Measurements from ENCODE around the gene CPNE5. TPM values are rescaled to one million over a fixed set of nuclear protein-coding genes. Genes with fewer than 3 reads are reported as not detected.

CPNE5 gene
- total and polyA plus RNA-seq, 9 donors: 1.4 to 22.1 (median 6.2) TPM

DNA sequence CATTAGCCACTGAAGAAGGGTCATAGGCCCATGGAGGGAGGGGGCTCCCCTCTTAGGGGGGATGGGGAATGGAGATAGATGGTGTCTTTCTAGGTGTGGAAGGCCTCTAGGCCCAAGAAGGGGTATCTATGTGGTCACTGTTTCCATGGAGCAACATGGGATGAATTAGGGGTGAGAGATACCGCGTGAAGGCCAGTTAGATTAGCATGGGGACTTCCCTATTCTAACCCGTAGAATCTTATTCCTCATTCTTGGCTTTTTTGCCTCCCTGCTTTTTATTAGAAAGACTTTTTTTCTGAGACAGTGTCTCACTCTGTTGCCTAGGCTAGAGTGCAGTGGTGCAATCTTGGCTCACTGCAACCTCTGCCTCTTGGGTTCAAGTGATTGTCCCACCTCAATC, 138.4 kb downstream of the CPNE5 start:
- H3K27ac ChIP-seq: no peak overlapping the region
- no peaks in the 10 kb centered on the region for H3K27me3 ChIP-seq
- no peaks in the 10 kb centered on the region for H3K9me3 ChIP-seq
- no peaks in the 10 kb centered on the region for H3K36me3 ChIP-seq
- H3K4me3 ChIP-seq: no peak overlapping the region
- TF ChIP-seq, protein P1, sequence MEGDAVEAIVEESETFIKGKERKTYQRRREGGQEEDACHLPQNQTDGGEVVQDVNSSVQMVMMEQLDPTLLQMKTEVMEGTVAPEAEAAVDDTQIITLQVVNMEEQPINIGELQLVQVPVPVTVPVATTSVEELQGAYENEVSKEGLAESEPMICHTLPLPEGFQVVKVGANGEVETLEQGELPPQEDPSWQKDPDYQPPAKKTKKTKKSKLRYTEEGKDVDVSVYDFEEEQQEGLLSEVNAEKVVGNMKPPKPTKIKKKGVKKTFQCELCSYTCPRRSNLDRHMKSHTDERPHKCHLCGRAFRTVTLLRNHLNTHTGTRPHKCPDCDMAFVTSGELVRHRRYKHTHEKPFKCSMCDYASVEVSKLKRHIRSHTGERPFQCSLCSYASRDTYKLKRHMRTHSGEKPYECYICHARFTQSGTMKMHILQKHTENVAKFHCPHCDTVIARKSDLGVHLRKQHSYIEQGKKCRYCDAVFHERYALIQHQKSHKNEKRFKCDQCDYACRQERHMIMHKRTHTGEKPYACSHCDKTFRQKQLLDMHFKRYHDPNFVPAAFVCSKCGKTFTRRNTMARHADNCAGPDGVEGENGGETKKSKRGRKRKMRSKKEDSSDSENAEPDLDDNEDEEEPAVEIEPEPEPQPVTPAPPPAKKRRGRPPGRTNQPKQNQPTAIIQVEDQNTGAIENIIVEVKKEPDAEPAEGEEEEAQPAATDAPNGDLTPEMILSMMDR (IDR thresholded peaks at IDR 0.05): no peak
- TF ChIP-seq EP300 (IDR thresholded peaks at IDR 0.05) (no peak), POLR2A (IDR thresholded peaks at IDR 0.05) (no peak)
- no peak for DNase-seq
- no peaks in the 10 kb centered on the region for H3K4me1 ChIP-seq (ENCODE audit: insufficient read depth)
- intact Hi-C loops (cut with DNase I): no loop called here
- whole genome bisulfite sequencing, 3 donors: 94 to 97% (median 94%) methylated on average over 3 of the region's 3 CpGs

DNA sequence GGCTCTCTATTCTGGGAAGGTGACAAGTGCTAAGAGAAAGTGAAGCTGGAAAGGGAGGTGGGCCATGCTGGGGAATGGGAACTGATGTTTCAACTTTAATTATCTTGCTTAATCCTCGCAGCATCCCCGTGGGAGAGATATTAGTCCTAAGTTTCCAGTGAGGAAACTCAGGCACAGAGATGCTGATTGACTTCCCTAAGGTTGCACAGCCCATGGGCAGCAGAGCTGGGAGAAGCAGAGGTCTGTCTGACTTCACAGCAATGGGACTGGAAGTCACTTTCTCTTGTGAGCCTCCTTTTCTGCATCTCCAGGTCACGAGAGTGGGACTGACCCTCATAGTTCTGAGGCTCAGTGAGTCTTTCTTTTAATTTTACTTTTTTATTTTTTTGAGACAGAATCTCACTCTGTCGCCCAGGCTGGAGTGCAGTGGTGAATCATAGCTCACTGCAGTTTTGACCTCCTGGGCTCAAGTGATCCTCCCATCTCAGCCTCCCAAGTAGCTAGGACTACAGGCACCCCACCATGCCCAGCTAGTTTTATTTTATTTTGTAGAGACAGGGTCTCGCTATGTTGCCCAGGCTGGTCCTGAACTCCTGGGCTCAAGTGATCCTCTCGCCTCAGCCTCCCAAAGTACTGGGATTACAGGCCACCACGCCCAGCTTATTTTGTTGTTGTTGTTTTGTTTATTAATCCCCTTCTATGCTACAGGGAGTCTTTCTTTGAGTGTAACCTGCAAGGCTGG, 139.0 kb downstream of the CPNE5 start:
- TF ChIP-seq POLR2A (IDR thresholded peaks at IDR 0.05): no peak
- TF ChIP-seq EP300 (IDR thresholded peaks at IDR 0.05): no peak
- TF ChIP-seq, protein P1 (IDR thresholded peaks at IDR 0.05): no peak
- H3K4me3 ChIP-seq: no peak overlapping the region
- no peaks in the 10 kb centered on the region for H3K36me3 ChIP-seq
- H3K27ac ChIP-seq: no peak overlapping the region
- DNase-seq: peak in 1 of 5 donors; percentile 8
- intact Hi-C loops (cut with DNase I): no loop called here
- H3K9me3 ChIP-seq: no peaks in the 10 kb centered on the region
- H3K27me3 ChIP-seq: no peaks in the 10 kb centered on the region
- H3K4me1 ChIP-seq (ENCODE audit: insufficient read depth): no peaks in the 10 kb centered on the region
- 76 to 90% (median 83%) methylated on average over 7 of the region's 7 CpGs for WGBS, 3 donors

DNA sequence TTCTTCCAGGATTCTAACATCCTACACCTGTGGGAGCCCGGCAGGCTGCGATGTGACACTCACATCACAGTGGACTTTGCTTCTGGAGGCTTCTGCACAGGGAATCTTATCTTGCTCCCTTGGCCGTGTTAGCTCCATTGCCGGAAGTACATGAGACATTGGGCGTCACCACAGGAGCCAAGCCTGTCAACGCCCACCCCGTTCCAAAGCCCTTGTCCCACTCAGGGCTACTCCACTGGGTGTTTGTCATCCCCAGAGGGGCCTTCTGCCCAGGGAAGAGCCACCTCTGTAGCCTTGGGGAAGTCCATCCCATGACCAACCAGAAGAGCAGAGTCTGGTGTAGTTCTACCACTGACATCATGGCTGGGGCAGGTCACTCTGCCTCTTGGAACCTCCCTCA, 139.9 kb downstream of the CPNE5 start:
- intact Hi-C loops (cut with DNase I): no loop called here
- Histone ChIP-seq H3K4me1 (ENCODE audit: insufficient read depth) (no peaks in the 10 kb centered on the region), H3K4me3 (no peak overlapping the region), H3K36me3 (no peaks in the 10 kb centered on the region), H3K27ac (no peak overlapping the region), H3K27me3 (no peaks in the 10 kb centered on the region), H3K9me3 (no peaks in the 10 kb centered on the region)
- TF ChIP-seq EP300 (IDR thresholded peaks at IDR 0.05) (no peak), POLR2A (IDR thresholded peaks at IDR 0.05) (no peak)
- TF ChIP-seq, protein P1 (IDR thresholded peaks at IDR 0.05): no peak
- peak in 1 of 5 donors; percentile 9 for DNase-seq
- WGBS, 3 donors: 58 to 87% (median 82%) methylated on average over 7 of the region's 7 CpGs

DNA sequence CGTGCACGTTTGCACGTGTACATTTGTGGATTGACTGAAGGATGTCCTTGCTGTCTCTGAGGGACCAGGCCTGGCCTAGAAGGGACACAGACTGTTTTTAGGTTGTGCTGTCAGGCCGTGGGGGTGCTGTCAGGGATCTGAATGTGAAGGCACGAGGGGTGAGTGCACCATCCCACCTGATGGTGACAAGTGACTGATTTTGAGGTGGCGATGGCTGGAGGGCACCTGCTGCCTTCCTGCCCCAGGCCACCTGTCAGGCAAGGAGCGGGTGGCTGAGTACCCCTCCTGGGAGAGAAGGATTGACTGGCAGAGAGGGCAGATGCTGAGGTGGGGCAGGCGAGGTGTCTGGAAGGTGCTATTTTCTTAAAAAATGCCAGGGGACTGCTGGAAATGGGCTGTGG, 140.4 kb downstream of the CPNE5 start:
- DNase-seq: peak in 1 of 5 donors; percentile 5
- Histone ChIP-seq H3K9me3 (no peaks in the 10 kb centered on the region), H3K27ac (no peak overlapping the region), H3K36me3 (no peaks in the 10 kb centered on the region), H3K4me1 (ENCODE audit: insufficient read depth) (no peaks in the 10 kb centered on the region), H3K27me3 (no peaks in the 10 kb centered on the region), H3K4me3 (no peak overlapping the region)
- intact Hi-C loops (cut with DNase I): no loop called here
- 85 to 88% (median 86%) methylated on average over 8 of the region's 8 CpGs for WGBS, 3 donors
- no peak for TF ChIP-seq EP300 (IDR thresholded peaks at IDR 0.05)

DNA sequence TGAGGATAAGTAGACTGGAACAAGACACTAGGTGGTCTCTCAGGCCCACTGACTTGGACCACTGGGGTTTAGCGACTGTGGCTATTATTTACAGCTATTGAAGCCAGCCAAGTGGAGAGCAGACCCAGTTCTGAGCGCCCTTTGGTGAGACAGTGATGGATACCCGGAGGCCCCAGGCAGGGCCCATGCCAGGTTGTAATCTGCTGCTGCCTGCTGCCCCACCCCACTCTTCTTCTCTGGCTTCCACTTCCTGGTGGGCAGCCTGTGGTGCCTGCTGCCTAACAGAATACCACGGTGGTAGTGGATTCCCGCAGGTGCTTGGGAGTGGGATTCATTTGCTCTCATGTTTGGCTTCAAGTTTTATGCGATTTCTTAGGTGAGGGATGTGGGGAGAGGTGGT, 141.0 kb downstream of the CPNE5 start:
- Histone ChIP-seq H3K36me3 (no peaks in the 10 kb centered on the region), H3K4me3 (no peak overlapping the region), H3K27ac (no peak overlapping the region), H3K9me3 (no peaks in the 10 kb centered on the region), H3K27me3 (no peaks in the 10 kb centered on the region), H3K4me1 (ENCODE audit: insufficient read depth) (no peaks in the 10 kb centered on the region)
- TF ChIP-seq EP300 (IDR thresholded peaks at IDR 0.05) (no peak), POLR2A (IDR thresholded peaks at IDR 0.05) (no peak)
- peak in 1 of 5 donors; percentile 7 for DNase-seq
- 88 to 93% (median 90%) methylated on average over 6 of the region's 6 CpGs for WGBS, 3 donors
- intact Hi-C loops (cut with DNase I): no loop called here

Data from ovary (tissue), 9 donors.